GM19351 (cell line): ENCODE measurements around the gene ZCCHC8.
"Not testable (repeated sequence)": the region's sequence is repeated elsewhere in the genome, so short reads cannot be mapped to it uniquely, and the experiment has no call there.

Experiments used
- ATAC-seq: cut with Tn5 transposase; IDR thresholded peaks from one replicate; pipeline ENCODE4 v1.9.1; 2021; ENCODE audit warnings: mild to moderate bottlenecking, moderate library complexity; ENCODE audit not compliant: unreplicated experiment

Gene ZCCHC8

DNA sequence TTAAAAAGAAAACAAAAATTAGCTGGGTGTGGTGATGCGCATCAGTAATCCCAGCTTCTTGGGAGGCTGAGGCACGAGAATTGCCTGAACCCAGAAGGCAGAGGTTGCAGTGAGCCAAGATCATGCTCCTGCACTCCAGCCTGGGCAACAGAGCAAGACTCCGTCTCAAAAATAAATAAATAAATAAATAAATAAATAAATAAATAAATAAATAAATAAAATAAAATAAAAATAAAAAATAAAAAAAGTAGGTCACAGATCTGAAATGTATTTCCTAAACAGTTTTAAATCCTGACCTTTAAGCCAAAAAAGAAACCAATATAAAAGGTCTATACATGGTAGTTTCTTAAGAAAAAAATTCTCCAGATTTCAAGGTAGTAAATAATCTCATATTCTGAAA lies 12.3 kb upstream of the ZCCHC8 start:
- ATAC-seq = not testable (repeated sequence)

DNA sequence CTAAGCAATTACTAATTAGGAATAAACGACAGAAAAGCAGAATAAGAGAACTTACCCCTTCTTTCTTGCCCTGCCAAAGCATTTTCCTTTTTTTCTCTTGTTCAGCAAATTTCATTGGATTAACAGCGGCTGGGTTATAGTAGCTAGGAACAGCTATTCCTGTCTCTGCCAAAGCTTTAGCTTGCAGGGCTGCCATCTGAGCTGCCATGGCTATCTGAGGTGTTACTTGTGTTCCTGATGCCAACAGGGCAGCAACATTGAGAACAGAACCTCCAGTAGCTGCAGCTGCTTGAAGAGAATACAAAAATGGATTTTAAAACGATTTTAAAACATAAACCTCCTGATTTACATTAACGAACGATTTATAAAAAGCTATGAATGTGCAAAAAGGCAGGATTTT lies 7.4 kb upstream of the ZCCHC8 start:
- ATAC-seq = no peak

DNA sequence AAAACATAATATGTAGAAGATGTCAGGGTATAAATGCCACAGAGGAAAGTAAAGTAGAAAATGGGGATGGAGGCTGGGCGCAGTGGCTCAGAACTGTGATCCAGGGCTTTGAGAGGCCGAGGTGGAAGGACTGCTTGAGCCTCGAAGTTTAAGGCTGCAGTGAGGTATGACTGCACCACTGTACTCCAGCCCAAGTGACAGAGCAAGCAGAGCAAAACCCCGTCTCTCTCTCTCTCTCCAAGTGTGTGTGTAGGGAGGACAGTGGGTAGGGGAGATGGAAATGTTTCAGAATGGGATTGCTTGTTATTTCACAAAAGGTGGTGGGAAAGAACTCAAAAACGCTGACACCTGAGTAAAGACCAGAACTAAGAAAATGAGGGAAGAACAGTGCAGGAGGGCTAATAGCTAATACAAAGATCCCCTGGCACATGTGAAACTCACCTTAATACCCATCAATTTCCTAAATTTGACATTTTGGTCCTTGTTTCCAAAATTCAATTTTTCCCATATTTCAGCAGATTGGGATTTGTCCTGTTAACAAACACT lies 5.7 kb upstream of the ZCCHC8 start:
- ATAC-seq = no peak

DNA sequence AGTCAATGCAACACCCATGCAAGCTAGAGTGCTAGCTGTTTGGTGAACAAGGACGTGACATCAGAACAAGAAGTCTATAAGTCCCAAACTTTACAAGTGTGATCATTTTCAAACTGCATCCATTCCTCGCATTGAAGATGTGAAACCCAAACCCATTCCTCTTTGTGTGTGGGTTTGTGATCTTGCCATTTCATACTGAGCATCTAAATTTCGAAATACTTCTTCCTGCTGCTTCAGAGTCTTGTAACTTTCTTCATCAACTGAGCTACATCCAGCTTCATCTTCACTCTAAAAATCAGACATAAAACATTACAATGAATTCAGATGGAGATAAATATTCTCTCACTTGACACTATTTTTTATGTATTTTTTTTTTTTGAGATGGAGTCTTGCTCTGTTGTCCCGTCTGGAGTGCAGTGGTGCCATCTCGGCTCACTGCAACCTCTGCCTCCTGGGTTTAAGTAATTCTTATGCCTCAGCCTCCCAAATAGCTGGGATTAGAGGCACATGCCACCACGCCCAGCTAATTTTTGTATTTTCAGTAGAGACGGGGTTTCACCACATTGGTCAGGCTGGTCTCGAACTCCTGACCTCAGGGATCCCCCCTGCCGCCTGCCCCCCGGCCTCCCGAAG lies 4.8 kb upstream of the ZCCHC8 start:
- ATAC-seq = no peak

DNA sequence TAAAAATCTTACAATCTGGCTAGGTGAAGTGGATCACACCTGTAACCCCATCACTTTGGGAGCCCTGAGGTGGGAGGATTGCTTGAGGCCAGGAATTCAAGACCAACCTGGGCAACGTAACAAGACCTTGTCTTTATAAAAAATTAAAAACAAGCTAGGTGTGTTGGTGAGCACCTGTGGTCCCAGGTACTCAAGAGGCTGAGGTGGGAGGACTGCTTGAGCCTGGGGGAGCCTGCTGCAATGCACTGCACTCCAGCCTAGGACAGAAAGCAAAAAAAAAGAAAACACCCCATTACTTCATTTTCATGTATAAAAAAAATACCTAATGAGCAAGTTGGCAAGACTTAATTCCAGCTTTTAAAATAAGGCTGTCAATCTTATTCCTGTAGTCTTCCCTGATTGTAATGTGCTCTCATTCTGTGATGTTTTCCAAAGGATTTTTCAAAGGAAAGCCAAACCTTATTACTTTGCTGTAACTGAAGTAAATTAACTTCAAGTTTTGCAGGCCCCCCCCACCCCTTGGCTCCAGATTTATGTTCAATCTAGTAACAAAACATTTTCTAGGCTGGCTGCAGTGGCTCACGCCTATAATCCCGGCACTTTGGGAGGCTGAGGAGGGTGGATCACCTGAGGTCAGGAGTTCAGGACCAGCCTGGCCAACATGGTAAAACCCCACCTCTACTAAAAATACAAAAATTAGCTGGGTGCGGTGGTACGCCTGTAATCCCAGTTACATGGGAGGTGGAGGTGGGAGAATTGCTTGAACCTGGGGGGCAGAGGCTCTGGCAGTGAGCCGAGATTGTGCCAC lies 3.3 kb upstream of the ZCCHC8 start:
- no peak for ATAC-seq

DNA sequence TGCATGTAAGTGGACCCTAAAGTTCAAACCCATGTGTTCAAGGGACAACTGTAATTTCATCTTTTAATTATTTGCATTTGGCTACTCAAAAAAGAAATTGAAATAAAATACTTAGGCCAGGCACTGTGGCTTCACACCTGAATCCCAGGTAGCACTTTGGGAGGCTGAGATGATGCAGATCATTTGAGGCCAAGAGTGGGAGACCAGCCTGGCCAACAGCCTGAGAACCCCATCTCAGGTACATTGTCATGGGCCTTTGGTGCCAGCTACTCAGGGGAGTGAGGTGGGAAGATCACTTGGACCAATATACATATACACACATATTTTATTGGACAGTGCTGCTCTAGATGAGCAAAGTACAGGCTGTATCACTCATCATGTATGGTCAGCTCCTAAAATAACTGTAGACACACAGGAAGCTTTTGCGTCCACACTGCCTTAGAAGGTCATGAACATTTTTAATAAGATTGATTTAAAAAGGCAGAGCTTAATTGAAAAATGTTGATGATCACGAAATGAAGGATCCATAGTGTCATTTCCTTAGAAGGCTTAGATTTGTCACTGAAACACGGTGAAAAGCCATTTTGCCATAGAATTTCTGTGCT lies 2.5 kb upstream of the ZCCHC8 start:
- ATAC-seq = no peak

DNA sequence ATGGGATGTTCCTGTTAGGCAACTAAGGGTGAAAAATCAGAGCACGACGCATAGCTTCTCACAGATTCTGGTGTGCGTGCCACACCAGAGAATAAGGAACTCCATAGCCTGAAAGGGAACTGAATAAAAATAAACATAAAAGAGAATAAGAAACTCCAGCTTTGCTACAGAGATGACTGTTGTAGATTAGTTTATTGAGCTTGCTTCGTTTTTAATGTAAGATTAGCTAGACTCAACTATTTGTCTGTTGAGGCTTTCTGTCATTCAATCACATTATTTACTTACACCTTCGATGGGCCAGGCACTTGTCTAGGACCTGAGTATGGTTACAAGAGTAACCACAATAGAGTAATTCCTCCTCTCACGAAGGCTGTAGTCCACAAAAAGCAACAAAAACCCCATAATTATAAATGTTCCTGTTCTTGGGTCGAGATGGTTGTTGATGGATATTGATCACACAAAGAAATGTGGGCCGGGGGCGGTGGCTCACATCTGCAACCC lies 807 bp upstream of the ZCCHC8 start:
- no peak for ATAC-seq

DNA sequence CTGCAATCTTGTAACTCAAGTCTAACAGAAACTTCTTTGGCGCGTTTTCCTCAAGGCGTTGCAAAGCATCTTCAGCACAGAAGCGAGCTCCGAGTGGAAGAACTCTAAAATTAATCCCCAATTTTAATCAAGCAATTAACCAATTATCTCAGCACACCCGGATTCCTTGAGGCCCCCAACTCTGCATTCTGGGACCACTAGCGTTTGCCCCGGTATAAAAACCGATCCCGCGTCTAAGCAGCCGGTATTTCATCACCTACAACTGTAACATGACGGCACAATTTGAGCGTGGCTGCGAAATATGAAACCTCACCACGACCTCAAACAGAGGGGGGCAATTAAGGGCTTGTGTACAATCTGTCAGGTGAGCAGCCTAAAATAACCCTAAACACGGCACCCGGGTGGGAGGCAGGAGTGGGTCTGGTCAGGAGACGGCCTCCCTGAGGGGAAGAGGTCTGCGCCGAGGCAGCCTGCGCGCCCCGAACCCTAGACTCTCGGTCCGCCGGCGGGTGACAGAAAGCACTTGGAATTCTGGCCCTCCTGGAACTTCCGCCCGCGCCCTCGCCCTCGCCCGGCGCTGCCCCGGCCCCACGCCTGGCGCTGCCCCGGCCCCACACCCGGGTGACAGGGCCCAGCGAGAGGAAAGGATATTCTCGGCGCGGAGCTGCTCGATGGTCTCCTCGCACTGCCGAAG lies 594 bp downstream of the ZCCHC8 start:
- peak; percentile 18 for ATAC-seq

DNA sequence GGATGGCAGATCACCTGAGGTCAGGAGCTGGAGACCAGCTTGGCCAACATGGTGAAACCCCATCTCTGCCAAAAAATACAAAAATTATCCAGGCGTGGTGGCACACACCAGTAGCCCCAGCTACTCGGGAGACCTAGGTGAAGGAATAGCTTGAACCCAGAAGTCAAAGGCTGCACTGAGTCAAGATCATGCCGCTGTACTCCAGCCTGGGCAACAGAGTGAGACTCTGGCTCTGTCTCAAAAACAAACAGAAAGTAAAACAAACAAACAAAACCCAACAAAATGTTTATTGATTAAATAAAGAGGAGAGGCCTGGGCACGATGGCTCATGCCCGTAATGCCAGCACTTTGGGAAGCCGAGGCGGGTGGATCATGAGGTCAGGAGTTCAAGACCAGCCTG lies 5.5 kb downstream of the ZCCHC8 start:
- ATAC-seq = no peak

DNA sequence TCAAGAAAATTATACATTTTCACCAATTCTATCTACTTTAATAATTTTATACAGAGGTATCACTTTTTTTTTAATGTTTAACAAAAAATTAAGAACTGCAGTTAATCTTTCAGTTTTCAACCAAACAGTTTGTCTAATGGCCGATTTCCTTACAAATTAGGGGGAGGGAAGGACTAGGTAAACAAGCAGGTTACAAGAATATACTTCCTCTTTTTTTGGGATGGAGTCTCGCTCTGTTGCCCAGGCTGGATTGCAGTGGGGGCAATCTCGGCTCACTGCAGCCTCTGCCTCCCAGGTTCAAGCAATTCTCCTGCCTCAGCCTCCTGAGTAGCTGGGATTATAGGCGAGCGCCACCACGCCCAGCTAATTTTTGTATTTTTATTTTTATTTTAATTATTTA lies 7.5 kb downstream of the ZCCHC8 start:
- not testable (repeated sequence) for ATAC-seq

DNA sequence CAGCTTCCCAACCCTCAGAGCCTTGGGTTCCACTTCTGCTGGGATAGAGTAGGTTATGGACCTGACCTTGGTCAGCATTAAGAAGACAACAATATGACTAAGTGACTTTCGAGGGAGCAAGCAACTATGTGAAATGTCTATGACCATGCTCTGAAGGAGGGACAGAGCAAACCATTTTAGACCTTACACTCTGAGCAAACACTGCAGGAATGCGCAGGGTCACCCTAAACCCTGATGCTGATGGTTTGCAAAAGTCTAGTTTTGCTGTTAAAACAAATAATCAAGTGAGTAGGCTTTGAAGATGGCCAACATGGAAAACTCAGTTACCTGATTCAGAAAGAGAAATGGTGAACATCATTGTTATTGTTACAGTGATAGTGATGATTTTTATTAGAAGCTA lies 8.7 kb downstream of the ZCCHC8 start:
- no peak for ATAC-seq

DNA sequence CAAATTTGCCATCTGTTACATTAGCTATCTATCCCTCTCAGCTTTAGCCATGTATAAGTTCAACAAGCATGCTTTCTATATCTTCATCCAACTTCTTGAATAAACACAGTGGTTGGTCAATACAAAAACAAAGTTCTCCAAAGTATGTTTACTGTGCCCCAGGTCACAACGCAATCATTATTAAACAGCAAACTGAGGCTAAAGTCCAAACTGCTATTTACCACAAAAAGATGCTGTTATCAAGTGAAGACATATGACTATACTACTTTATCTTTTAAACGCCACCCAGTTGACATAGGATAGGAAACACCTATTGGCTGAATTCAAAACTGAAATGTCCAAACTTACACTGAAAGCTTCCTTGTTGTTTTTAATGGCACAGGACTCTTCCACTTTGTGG lies 11.7 kb downstream of the ZCCHC8 start:
- ATAC-seq = no peak

DNA sequence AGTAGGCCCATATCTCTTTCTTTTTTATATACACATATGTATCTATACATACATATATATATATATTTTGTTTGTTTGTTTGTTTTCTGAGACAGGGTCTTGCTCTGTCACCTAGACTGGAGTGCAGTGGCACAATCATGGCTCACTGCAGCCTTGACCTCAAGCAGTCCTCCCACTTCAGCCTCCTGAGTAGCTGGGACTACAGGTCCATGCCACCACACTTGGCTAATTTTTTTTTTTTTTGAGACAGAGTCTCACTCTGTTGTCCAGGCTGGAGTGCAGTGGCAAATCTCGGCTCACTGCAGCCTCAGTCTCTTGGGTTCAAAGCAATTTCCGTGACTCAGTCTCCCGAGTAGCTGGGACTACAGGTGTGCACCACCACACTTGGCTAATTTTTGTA lies 12.9 kb downstream of the ZCCHC8 start:
- not testable (repeated sequence) for ATAC-seq

DNA sequence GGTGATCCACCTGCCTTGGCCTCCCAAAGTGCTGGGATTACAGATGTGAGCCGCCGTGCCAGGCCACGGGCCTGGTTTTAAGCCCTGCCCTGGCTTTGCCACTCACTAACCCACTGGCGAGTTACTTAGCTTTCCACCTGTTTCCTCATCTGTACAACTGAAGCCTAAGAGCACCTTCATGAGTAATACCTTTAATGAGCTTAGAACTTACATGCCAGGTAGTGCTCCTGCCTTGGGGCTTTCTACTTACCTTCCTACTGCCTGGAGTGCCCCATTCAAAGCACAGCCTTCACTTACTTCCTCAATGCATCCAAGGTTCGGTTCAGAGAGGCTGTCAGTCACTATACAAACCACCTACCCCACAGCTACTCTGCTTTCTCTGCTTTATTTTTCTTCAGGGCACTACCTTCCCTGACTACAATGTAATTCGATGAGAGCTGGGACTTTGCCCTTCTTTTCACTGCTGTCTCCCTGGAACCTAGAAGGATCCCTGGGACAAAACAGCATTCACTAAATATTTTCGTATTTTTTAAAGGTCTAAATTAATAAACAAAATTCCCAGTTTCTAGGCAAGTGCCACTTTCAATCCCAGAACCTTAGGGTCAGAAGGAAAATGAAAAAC lies 13.8 kb downstream of the ZCCHC8 start:
- no peak for ATAC-seq

DNA sequence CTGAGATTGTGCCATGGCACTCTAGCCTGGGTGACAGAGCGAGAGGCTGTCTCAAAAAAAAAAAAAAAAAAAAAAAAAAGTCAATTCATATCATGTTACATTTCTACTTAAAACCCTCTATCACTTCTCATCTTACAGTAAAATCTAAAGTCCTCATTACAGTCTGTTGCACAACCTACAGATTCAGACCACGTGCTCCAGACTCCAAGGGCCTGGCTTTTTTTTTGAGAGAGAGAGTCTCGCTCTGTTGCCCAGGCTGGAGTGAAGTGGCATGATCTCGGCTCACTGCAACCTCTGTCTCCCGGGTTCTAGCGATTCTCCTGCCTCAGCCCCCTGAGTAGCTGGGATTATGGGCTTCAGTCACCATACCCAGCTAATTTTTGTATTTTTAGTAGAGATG lies 14.4 kb downstream of the ZCCHC8 start:
- not testable (repeated sequence) for ATAC-seq

DNA sequence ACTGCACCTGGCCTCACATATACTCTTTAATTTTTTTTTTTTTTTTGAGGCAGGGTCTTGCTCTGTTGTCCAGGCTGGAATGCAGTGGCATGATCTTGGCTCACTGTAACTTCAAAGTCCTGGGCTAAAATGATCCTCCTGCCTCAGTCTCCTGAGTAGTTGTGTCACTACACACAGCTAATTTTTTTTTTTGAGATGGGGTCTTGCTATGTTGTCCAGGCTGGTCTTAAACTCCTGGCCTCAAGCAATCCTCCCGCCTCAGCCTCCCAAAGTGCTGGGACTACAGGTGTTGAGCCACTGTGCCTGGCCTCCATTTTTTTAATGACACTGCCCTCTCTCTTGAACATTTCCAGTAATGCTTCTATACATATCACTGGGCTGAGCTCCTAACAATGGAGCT lies 16.3 kb downstream of the ZCCHC8 start:
- ATAC-seq = not testable (repeated sequence)

DNA sequence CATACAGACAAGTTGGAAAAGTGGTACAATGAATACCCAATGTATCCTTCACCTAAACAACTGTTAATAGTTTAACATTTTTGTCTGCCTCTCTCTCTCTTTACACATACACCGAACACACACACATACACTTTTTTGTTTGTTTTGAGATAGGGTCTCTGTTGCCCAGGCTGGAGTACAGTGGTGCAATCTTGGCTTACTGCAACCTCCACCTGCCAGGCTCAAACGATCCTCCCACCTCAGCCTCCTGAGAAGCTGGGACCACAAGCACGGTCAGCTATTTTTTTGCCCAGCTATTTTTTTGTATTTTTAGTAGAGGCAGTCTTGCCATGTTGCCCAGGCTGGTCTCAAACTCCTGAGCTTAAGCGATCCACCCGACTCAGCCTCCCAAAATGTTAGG lies 16.8 kb downstream of the ZCCHC8 start:
- no peak for ATAC-seq

DNA sequence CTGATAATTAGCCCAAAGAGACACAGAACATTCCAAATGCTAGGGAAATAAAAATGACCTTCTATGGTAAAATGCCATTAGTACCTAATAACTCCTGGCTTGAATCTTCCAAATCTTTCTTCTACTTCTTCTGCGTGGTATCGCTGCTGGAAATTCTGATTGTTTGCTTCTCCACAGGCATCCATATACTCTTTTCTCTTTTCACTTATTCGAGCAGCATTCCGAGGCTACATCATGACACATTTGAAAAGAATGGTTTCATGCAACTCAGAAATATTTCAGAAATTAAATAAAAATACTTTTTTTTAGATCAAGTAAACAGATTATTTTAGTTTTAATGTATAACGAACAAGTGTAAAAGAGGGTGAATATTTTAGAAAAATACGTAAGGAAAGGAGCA lies 18.9 kb downstream of the ZCCHC8 start:
- ATAC-seq = no peak

DNA sequence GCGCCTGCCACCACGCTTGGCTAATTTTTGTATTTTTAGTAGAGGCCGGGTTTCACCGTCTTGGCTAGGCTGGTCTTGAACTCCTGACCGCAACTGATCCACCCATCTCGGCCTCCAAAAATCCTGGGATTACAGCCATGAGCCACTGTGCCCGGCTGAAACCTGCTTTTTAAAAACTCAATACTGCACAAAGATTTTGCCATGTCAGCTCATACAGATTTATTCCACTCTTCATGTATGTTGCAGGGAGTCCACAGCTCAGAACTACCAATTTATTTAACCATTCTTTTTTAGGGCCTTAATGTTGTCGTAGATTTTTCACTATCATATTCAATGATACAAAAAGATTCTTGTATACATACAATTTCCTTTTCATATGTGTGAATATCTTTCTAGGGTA lies 20.0 kb downstream of the ZCCHC8 start:
- no peak for ATAC-seq

DNA sequence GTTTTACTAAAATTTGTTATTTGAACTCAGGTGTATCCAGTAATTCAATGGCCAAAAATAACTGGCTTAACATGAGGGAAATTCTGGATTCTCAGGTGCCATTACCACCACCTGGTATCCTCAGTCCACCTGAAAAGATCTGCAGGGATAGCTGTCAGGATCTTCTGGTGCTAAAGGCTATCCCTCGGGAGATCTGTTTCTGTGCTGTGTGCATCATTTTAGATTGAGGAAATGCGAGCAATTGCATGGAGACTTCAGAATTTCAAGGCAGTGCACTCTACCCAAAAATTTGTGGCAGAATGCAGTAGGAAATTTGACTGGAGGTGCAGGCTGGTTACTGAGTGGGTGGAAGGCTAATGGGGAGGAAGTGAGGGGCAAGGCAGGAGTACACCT lies 26.4 kb downstream of the ZCCHC8 start:
- ATAC-seq = no peak
